Astrocyte (in vitro differentiated cells and primary cell): ENCODE data around the gene TIMMDC1.

Experiments
- CTCF ChIP-seq: IDR thresholded peaks from 2 replicates; pipeline ENCODE4 v1.5.1; 2011; ENCODE audit warnings: low read depth, mild to moderate bottlenecking, inconsistent platforms, low read length, moderate library complexity; ENCODE audit not compliant: insufficient read depth
- EZH2 ChIP-seq: IDR thresholded peaks from 2 replicates; pipeline ENCODE4 v1.6.1; 2012; ENCODE audit warnings: mild to moderate bottlenecking, low read length, inconsistent platforms; ENCODE audit not compliant: insufficient read depth

- TF ChIP-seq CTCF (no peak), EZH2 (no peak)
Measured at GRCh38 chr3:119550192-119550910, 52.0 kb downstream of the TIMMDC1 start.
